Skin epidermis (tissue), 12 donors: Measurements from ENCODE around the gene B3GNT5.
A peak's percentile ranks its signal among the peaks of the same experiment; 100 is the strongest.

Source experiments
- H3K27ac ChIP-seq, 21 experiments: fragments of 200-600 bp; sonication (generic) in 11 of 21; one replicate each; pipeline ENCODE4 v1.5.0; 2020; ENCODE audit warnings: mild to moderate bottlenecking in 3 of 21, inconsistent platforms in 2 of 21, moderate library complexity in 2 of 21
- H3K4me3 ChIP-seq, 7 experiments: fragments of 200-600 bp; sonication (generic) in 2 of 7; one replicate each; pipeline ENCODE4 v1.5.0; 2020; ENCODE audit warnings: inconsistent platforms in 2 of 7, mild to moderate bottlenecking in 2 of 7, moderate library complexity in 1 of 7

B3GNT5 gene

GRCh38 chr3:183261151-183261724 lies 8.2 kb downstream of the B3GNT5 start:
- Histone ChIP-seq H3K27ac (peak overlapping the region in 1 of 21 experiments; percentile 38), H3K4me3 (no peak overlapping the region)

DNA sequence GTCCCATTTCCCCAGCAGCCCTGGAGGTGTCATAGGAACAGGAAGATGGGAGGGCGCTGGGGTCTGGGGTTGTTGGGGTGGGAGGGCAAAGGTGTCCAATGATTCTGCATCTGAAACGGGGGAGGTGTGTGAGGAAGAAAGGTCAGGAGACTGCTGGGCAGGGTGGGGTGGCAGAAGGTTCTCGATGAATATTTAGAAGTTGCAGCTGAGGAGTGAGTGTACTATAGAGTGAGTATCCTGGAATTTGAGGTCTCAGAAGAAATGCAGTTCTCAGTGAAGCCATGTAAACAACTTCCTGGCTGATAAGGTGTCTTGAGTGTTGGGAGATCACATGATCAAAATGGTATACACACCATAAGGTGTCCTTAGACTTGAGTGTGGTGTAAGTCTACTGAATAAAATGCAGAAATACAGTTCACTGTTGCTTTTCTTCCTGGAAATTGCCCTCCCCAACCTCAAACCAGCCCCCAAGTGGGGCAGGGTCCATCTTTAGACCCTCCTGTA lies 9.9 kb downstream of the B3GNT5 start:
- no peak overlapping the region for H3K4me3 ChIP-seq
- H3K27ac ChIP-seq = peak overlapping the region in 11 of 21 experiments; percentile 10 to 82 (median 36)

DNA sequence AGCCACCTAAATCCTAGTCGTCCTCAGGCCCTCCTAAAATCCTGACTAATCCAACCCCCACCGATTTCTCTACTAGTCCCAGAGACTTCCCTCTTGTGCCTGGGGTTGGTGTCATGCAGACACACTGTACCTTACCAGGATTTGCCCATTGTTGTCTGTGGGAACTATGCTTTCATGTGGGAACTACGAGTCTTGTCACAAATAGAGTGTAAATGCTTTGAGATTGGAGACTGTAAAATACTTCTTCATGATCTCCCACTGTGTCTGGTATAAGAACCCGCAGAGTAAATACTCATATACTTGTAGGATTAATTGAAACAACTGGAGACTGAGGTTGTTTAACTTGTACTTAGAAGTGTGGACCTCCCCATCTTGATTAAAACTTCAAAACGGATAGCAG lies 11.2 kb downstream of the B3GNT5 start:
- H3K27ac ChIP-seq = peak overlapping the region in 14 of 21 experiments; percentile 5 to 86 (median 65)
- no peak overlapping the region for H3K4me3 ChIP-seq

DNA sequence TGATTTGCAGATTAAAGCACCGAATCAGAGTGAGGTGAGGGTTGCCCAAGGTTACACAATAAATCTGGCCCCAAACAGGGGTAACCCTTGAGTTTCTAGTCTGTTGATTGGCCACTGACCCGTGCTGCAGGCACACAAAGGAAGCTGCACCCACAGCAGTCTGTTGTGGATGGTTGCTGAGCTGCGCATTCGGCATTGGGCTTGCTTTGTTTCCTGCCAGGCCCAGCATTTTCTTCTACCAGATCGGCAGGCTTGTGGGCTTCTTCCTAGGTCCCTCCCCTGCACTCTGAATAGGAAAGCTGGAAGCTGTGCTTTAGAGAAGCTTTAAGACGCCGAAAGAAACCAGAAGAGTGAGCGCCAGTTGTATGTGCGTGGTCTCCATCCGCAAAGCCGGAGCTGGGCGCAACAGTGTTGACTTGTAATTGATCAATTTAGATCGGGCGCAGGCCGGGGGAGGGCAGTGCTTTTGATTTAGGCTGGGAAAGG lies 12.1 kb downstream of the B3GNT5 start:
- peak overlapping the region in 20 of 21 experiments; percentile 15 to 86 (median 71) for H3K27ac ChIP-seq
- no peak overlapping the region for H3K4me3 ChIP-seq

GRCh38 chr3:183265834-183266417 lies 12.9 kb downstream of the B3GNT5 start:
- Histone ChIP-seq H3K27ac (peak overlapping the region in 19 of 21 experiments; percentile 15 to 87 (median 71)), H3K4me3 (no peak overlapping the region)

GRCh38 chr3:183266454-183266853 lies 13.4 kb downstream of the B3GNT5 start:
- H3K4me3 ChIP-seq = no peak overlapping the region
- H3K27ac ChIP-seq = peak overlapping the region in 17 of 21 experiments; percentile 22 to 87 (median 61)

DNA sequence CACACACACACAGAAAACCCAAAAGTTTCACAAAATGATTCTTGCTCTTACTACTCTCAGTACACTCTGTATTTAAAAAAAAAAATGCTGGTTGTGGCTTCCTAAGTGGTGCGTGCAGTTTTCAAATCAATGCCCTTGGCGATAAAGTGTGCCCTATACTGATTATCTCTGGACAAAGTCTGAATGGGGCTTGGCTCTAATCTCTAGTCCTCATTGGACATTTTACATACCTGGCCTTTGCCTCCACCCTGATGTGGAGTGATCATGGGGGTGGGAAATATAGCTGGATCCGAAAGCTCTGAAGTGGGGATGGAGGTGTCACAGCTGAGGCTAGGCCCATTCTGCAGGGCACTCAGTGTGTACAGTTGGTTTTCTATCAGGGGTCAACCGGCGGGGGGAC lies 14.1 kb downstream of the B3GNT5 start:
- Histone ChIP-seq H3K27ac (peak overlapping the region in 11 of 21 experiments; percentile 35 to 87 (median 68)), H3K4me3 (no peak overlapping the region)

- Histone ChIP-seq H3K27ac (peak overlapping the region in 3 of 21 experiments; percentile 31 to 71 (median 31)), H3K4me3 (no peak overlapping the region)
These were observed 15.3 kb downstream of the B3GNT5 start for GRCh38 chr3:183268366-183268765.

GRCh38 chr3:183269345-183269744 lies 16.3 kb downstream of the B3GNT5 start:
- H3K27ac ChIP-seq = no peak overlapping the region
- no peak overlapping the region for H3K4me3 ChIP-seq

DNA sequence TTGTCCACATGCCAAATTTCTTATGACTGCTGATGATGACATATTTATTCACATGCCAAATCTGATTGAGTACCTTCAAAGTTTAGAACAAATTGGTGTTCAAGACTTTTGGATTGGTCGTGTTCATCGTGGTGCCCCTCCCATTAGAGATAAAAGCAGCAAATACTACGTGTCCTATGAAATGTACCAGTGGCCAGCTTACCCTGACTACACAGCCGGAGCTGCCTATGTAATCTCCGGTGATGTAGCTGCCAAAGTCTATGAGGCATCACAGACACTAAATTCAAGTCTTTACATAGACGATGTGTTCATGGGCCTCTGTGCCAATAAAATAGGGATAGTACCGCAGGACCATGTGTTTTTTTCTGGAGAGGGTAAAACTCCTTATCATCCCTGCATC lies 17.3 kb downstream of the B3GNT5 start:
- Histone ChIP-seq H3K27ac (no peak overlapping the region), H3K4me3 (no peak overlapping the region)

- Histone ChIP-seq H3K4me3 (no peak overlapping the region), H3K27ac (no peak overlapping the region)
These were observed 19.1 kb downstream of the B3GNT5 start for GRCh38 chr3:183272142-183272541.

- H3K4me3 ChIP-seq = no peak overlapping the region
These were observed 19.7 kb downstream of the B3GNT5 start for GRCh38 chr3:183272791-183273190.

DNA sequence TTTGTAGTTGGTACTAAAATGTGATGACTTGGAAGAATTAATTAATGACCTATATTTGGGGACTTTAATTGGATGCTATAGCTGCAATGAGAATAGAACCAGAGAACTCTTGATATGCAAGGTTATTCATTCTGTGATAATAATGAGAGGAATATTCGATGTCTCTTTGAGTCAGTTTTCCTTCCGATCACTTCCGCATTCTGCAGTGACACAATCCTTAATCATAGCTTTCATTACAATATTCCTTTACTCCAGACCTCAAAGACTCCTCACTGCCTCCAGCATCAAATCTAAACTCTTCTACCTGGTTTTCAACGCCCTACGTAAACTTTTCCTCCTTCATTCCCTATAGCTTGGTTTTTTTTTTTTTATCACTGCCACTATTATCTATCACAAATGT lies 21.6 kb downstream of the B3GNT5 start:
- H3K4me3 ChIP-seq = no peak overlapping the region
- H3K27ac ChIP-seq = no peak overlapping the region

More at GRCh38 chr3:183272791-183273190, 19.7 kb downstream of the B3GNT5 start:
- no peak overlapping the region for H3K27ac ChIP-seq

GRCh38 chr3:183275418-183275817 lies 22.4 kb downstream of the B3GNT5 start:
- H3K27ac ChIP-seq = no peak overlapping the region
- H3K4me3 ChIP-seq = no peak overlapping the region

GRCh38 chr3:183275937-183276336 lies 22.9 kb downstream of the B3GNT5 start:
- Histone ChIP-seq H3K27ac (no peak overlapping the region), H3K4me3 (no peak overlapping the region)

DNA sequence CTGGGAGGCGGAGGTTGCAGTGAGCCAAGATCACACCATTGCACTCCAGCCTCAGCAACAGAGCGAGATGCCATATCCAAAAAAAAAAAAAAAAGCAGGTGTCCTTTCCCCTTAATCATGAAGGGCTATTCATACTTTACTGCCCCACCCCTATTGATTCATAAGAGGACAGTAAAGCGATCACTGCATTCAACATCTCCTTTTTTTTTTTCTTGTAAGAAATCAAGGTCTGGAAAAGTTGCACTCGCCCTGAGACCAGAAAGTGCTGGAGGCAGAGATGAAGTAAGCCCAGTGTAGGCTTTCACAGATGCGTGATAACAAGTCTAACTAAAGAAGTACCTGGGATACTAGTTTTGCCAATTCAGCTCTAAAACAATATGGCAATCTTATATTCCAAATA lies 24.2 kb downstream of the B3GNT5 start:
- no peak overlapping the region for H3K4me3 ChIP-seq
- no peak overlapping the region for H3K27ac ChIP-seq

- H3K4me3 ChIP-seq = no peak overlapping the region
- no peak overlapping the region for H3K27ac ChIP-seq
These were observed 25.5 kb downstream of the B3GNT5 start for GRCh38 chr3:183278479-183279088.

DNA sequence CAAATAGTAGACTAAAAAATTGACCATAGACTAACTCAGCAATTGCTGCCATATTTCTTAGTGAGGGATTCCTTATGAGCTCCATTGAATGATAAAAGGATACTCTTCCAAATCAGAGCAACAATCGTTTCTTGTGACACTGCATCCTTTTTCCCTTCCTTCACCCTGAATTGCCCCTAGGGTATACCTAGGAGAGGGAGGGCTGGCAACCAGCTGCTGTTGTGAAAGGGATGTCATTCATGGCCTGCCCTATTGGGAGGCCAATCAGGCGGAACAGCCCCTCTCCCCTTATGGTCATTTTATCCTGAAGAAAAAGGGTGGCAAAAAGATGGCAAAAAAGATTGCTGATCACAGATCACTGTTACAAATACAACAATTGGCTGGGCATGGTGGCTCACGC lies 26.3 kb downstream of the B3GNT5 start:
- Histone ChIP-seq H3K27ac (no peak overlapping the region), H3K4me3 (no peak overlapping the region)

- H3K4me3 ChIP-seq = no peak overlapping the region
- no peak overlapping the region for H3K27ac ChIP-seq
These were observed 28.2 kb downstream of the B3GNT5 start for GRCh38 chr3:183281126-183281797.

GRCh38 chr3:183283886-183284285 lies 30.8 kb downstream of the B3GNT5 start:
- H3K4me3 ChIP-seq = no peak overlapping the region
- no peak overlapping the region for H3K27ac ChIP-seq
